Neutrophil (primary cell): Measurements from ENCODE around the gene EIF1AX.
"Not testable (repeated sequence)": the region's sequence is repeated elsewhere in the genome, so short reads cannot be mapped to it uniquely, and the experiment has no call there.

Source experiments
- H3K27ac ChIP-seq: fragments of 200-600 bp; sonication (generic); 2 replicates; pipeline ENCODE4 v1.5.1; 2016; ENCODE audit warnings: mild to moderate bottlenecking, moderate library complexity
- H3K27me3 ChIP-seq: fragments of 200-600 bp; sonication (generic); 2 replicates; pipeline ENCODE4 v1.6.0; 2016; ENCODE audit warnings: mild to moderate bottlenecking
- H3K36me3 ChIP-seq: fragments of 200-600 bp; sonication (generic); 2 replicates; pipeline ENCODE4 v1.5.1; 2017
- H3K4me1 ChIP-seq, 2 experiments: fragments of 200-600 bp in 1 of 2; sonication (generic) in 1 of 2; 1 replicate in 1 of 2; 2 replicates in 1 of 2; pipeline versions ENCODE4 v1.5.1 to v1.6.1; 2013 to 2016; ENCODE audit warnings: low read depth in 1 of 2, low read length in 1 of 2, mild to moderate bottlenecking in 1 of 2, moderate library complexity in 1 of 2; ENCODE audit not compliant: control insufficient read depth in 1 of 2, insufficient read depth in 1 of 2
- H3K4me3 ChIP-seq, 2 experiments: fragments of 200-600 bp in 1 of 2; sonication (generic) in 1 of 2; 1 replicate in 1 of 2; 2 replicates in 1 of 2; pipeline ENCODE4 v1.5.1; 2013 to 2016; ENCODE audit warnings: low read depth in 1 of 2, low read length in 1 of 2, mild to moderate bottlenecking in 1 of 2, moderate library complexity in 1 of 2
- H3K9me3 ChIP-seq: fragments of 200-600 bp; sonication (generic); 2 replicates; pipeline ENCODE4 v1.5.1; 2016
- TF ChIP-seq, protein P1 (sequence below): fragments of 200-600 bp; sonication (generic); IDR thresholded peaks from 2 replicates; pipeline ENCODE4 v1.5.1; 2016; ENCODE audit warnings: antibody characterized with exemption

The EIF1AX gene

GRCh38 chrX:20173313-20173712 is 31.7 kb upstream of the EIF1AX start:
- TF ChIP-seq, protein P1, sequence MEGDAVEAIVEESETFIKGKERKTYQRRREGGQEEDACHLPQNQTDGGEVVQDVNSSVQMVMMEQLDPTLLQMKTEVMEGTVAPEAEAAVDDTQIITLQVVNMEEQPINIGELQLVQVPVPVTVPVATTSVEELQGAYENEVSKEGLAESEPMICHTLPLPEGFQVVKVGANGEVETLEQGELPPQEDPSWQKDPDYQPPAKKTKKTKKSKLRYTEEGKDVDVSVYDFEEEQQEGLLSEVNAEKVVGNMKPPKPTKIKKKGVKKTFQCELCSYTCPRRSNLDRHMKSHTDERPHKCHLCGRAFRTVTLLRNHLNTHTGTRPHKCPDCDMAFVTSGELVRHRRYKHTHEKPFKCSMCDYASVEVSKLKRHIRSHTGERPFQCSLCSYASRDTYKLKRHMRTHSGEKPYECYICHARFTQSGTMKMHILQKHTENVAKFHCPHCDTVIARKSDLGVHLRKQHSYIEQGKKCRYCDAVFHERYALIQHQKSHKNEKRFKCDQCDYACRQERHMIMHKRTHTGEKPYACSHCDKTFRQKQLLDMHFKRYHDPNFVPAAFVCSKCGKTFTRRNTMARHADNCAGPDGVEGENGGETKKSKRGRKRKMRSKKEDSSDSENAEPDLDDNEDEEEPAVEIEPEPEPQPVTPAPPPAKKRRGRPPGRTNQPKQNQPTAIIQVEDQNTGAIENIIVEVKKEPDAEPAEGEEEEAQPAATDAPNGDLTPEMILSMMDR = no peak
- Histone ChIP-seq H3K4me3 (no peak overlapping the region), H3K27ac (no peak overlapping the region), H3K27me3 (no peaks in the 10 kb centered on the region), H3K9me3 (no peaks in the 10 kb centered on the region), H3K4me1 (no peaks in the 10 kb centered on the region), H3K36me3 (peaks cover 77% of the 10 kb centered on the region)

GRCh38 chrX:20171887-20172286 is 30.2 kb upstream of the EIF1AX start:
- Histone ChIP-seq H3K9me3 (no peaks in the 10 kb centered on the region), H3K4me3 (no peak overlapping the region), H3K36me3 (peaks cover 89% of the 10 kb centered on the region), H3K27me3 (no peaks in the 10 kb centered on the region), H3K4me1 (no peaks in the 10 kb centered on the region), H3K27ac (no peak overlapping the region)
- TF ChIP-seq, protein P1 = no peak

DNA sequence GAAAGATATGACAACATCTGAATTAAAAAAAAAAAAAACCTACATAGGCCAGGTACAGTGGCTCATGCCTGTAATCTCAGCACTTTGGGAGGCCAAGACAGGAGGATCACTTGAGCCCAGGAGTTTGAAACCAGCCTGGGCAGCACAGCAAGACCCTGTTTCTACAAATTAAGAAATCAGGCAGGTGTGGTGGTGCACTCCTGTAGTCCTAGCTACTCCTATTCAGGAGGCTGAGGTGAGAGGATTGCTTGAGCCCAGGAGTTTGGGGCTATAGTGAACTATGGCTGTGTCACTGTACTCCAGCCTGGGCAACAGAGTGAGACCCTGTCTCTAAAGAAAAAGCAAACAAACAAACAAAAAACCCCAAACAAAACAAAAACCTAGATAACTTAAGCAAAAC is 20.9 kb upstream of the EIF1AX start:
- peaks cover 66% of the 10 kb centered on the region for H3K36me3 ChIP-seq
- not testable (repeated sequence) for H3K27me3 ChIP-seq, H3K9me3 ChIP-seq, H3K4me3 ChIP-seq, H3K27ac ChIP-seq, H3K4me1 ChIP-seq

- Histone ChIP-seq H3K4me3 (no peak overlapping the region), H3K27ac (no peak overlapping the region), H3K9me3 (no peaks in the 10 kb centered on the region), H3K4me1 (no peaks in the 10 kb centered on the region), H3K27me3 (no peaks in the 10 kb centered on the region), H3K36me3 (peaks cover 68% of the 10 kb centered on the region)
- TF ChIP-seq, protein P1 = no peak
Observed at GRCh38 chrX:20159797-20160385, 18.3 kb upstream of the EIF1AX start.

DNA sequence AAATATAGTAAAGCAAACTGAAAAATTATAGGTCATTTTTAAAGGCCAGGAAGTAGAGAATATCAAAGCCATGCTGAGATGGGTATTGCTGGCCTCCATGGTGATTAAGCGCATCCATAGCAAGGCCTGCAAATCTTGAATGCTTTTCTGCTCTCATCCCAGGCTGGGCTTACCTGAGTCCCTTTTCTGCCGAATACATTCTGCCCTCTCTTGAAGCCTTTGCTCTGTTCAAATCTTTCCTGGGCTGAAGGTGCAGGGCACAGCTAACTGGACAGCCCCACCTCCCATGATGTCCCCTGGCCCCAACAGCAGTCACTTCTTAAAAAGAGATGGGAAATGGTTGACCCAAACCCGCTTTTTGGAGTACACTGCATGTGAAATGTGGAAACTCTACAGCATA is 10.1 kb upstream of the EIF1AX start:
- peaks cover 53% of the 10 kb centered on the region for H3K36me3 ChIP-seq
- no peaks in the 10 kb centered on the region for H3K4me1 ChIP-seq
- no peaks in the 10 kb centered on the region for H3K27me3 ChIP-seq
- H3K9me3 ChIP-seq = no peaks in the 10 kb centered on the region
- TF ChIP-seq, protein P1 = no peak
- H3K4me3 ChIP-seq = no peak overlapping the region
- H3K27ac ChIP-seq = no peak overlapping the region

DNA sequence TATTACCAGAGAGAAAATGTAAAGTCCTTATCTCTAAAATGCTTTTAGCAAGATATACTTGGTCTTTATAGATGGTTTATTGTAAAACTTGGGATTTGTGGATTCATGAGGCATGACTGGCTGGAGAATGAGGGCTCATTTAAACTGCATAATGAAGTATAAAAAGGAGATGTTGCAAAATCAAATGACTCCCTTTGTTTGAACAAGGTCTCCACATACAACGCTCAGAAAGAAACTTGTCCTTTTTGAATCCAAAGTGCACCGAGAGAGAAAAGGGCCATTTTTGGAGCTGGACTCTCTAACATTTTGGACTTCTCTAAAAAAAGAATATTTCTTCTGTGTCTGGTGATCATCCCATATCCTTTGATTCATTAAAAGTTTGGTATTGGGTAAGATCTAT is 7.7 kb upstream of the EIF1AX start:
- Histone ChIP-seq H3K9me3 (no peaks in the 10 kb centered on the region), H3K4me3 (no peak overlapping the region), H3K27ac (no peak overlapping the region), H3K4me1 (no peaks in the 10 kb centered on the region), H3K27me3 (no peaks in the 10 kb centered on the region), H3K36me3 (peaks cover 35% of the 10 kb centered on the region)
- TF ChIP-seq, protein P1 = no peak
